Measurements from ENCODE around the gene MRPS34. TPM values are rescaled to one million over a fixed set of nuclear protein-coding genes. Genes with fewer than 3 reads are reported as not detected.

MRPS34 gene
- total and polyA plus RNA-seq, 10 of the 15 experiments (the other 5 are each of a cell fraction or from before 2014, with no cell fraction given), result 3.6 to 285 (median 147) TPM

DNA sequence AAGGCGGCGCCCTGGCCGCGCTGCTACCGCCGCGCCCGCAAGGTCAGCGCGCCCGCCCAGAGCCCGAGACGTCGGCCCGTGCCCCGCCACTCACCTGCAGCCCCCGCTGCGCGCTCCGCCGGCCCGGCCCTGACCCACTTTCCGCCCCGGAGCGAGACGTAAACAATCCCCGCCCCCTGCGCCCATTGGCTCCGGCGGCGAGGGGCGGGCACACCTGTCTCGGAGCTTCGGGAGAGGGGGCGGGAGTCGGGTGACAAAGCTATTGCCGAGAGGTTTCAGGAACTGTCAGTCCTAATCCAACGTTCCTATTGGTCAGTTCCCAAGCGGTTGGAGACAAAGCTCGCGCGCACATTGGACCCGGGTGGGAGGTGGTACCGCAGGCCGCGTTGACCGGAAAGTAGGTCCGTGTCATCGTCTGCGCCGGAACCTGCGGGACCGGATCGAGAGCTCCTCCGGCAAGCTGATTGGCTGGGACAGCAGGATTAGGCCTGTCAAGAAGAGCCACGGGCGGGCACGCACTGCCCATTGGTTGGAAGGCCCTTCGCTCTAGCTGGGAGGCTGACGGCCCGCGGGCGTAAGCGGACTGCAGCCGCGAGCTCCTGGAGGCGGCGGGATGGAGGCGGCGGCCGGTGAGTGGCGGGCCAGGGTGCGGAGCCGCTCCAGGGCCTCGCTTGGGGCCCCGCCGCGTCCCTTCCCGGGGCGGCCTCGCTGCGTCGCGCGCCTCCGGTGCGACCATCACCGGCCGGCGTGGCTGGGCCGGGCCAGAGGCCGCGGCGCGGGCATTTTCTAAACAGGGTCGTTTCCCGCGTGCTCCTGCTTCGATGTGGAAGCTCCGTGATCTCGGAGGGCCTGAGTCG is 9.7 kb upstream of the MRPS34 start, which contains the start of the genes NUBP2 and SPSB3 (continued):
- TF ChIP-seq IKZF1 (conservative IDR thresholded peaks at IDR 0.05) (peak; percentile 54), HDGF (IDR thresholded peaks at IDR 0.05) (peak; percentile 90), CBFB (IDR thresholded peaks at IDR 0.05; ENCODE audit: low read depth) (peak; percentile 28; the same call in 1 of the 2 replicates), BRCA1 (IDR thresholded peaks at IDR 0.05; ENCODE audit: low read depth, low read length) (no peak)
- TF ChIP-seq, protein P1, sequence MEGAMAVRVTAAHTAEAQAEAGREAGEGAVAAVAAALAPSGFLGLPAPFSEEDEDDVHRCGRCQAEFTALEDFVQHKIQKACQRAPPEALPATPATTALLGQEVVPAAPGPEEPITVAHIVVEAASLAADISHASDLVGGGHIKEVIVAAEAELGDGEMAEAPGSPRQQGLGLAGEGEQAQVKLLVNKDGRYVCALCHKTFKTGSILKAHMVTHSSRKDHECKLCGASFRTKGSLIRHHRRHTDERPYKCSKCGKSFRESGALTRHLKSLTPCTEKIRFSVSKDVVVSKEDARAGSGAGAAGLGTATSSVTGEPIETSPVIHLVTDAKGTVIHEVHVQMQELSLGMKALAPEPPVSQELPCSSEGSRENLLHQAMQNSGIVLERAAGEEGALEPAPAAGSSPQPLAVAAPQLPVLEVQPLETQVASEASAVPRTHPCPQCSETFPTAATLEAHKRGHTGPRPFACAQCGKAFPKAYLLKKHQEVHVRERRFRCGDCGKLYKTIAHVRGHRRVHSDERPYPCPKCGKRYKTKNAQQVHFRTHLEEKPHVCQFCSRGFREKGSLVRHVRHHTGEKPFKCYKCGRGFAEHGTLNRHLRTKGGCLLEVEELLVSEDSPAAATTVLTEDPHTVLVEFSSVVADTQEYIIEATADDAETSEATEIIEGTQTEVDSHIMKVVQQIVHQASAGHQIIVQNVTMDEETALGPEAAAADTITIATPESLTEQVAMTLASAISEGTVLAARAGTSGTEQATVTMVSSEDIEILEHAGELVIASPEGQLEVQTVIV (IDR thresholded peaks at IDR 0.05; ENCODE audit: borderline replicate concordance, partially characterized antibody), result peak; percentile 75
- TF ChIP-seq, protein P2, sequence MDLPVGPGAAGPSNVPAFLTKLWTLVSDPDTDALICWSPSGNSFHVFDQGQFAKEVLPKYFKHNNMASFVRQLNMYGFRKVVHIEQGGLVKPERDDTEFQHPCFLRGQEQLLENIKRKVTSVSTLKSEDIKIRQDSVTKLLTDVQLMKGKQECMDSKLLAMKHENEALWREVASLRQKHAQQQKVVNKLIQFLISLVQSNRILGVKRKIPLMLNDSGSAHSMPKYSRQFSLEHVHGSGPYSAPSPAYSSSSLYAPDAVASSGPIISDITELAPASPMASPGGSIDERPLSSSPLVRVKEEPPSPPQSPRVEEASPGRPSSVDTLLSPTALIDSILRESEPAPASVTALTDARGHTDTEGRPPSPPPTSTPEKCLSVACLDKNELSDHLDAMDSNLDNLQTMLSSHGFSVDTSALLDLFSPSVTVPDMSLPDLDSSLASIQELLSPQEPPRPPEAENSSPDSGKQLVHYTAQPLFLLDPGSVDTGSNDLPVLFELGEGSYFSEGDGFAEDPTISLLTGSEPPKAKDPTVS (IDR thresholded peaks at IDR 0.05; ENCODE audit: low read depth, low read length), result no peak

Measured in GM12878 (cell line).